ENCODE results near the gene SFTPD. TPM values are rescaled to one million over a fixed set of nuclear protein-coding genes. Genes with fewer than 3 reads are reported as not detected.

SFTPD gene
- total RNA-seq, 1 donor = 0.36 TPM

GRCh38 chr10:79939969-79940368 is 8.9 kb downstream of the SFTPD start:
- H2AFZ ChIP-seq (ENCODE audit: low read length) = no peak overlapping the region
- H3K79me2 ChIP-seq (ENCODE audit: insufficient read depth, low read length) = no peaks in the 10 kb centered on the region
- no peak overlapping the region for H3K27ac ChIP-seq (ENCODE audit: low read depth, low read length)
- no peak for TF ChIP-seq CTCF (IDR thresholded peaks at IDR 0.05; ENCODE audit: extremely low read depth, low read depth, low read length)
- no peak overlapping the region for H3K4me3 ChIP-seq (ENCODE audit: insufficient read depth, low read length)
- H3K4me2 ChIP-seq (ENCODE audit: insufficient read depth, low read length) = no peak overlapping the region
- H4K20me1 ChIP-seq (ENCODE audit: insufficient read depth, low read length) = no peaks in the 10 kb centered on the region
- no peaks in the 10 kb centered on the region for H3K9me3 ChIP-seq (ENCODE audit: low read depth, low read length)
- no peak for DNase-seq (ENCODE audit: insufficient read length, low spot score, missing footprints)
- no peaks in the 10 kb centered on the region for H3K4me1 ChIP-seq (ENCODE audit: insufficient read depth, low read length)
- no peaks in the 10 kb centered on the region for H3K36me3 ChIP-seq (ENCODE audit: insufficient read depth, low read length)
- peaks cover 6% of the 10 kb centered on the region for H3K27me3 ChIP-seq (ENCODE audit: insufficient read depth, low read length)

GRCh38 chr10:79938728-79939406 is 10.0 kb downstream of the SFTPD start:
- Histone ChIP-seq H3K27me3 (ENCODE audit: insufficient read depth, low read length) (no peaks in the 10 kb centered on the region), H3K4me3 (ENCODE audit: insufficient read depth, low read length) (no peak overlapping the region), H3K4me1 (ENCODE audit: insufficient read depth, low read length) (no peaks in the 10 kb centered on the region), H3K27ac (ENCODE audit: low read depth, low read length) (no peak overlapping the region), H3K9me3 (ENCODE audit: low read depth, low read length) (no peaks in the 10 kb centered on the region), H2AFZ (ENCODE audit: low read length) (no peak overlapping the region), H4K20me1 (ENCODE audit: insufficient read depth, low read length) (no peaks in the 10 kb centered on the region), H3K79me2 (ENCODE audit: insufficient read depth, low read length) (no peaks in the 10 kb centered on the region), H3K36me3 (ENCODE audit: insufficient read depth, low read length) (no peaks in the 10 kb centered on the region), H3K4me2 (ENCODE audit: insufficient read depth, low read length) (no peak overlapping the region)
- no peak for TF ChIP-seq CTCF (IDR thresholded peaks at IDR 0.05; ENCODE audit: extremely low read depth, low read depth, low read length)
- no peak for DNase-seq (ENCODE audit: insufficient read length, low spot score, missing footprints)

- Histone ChIP-seq H3K36me3 (ENCODE audit: insufficient read depth, low read length) (no peaks in the 10 kb centered on the region), H3K4me1 (ENCODE audit: insufficient read depth, low read length) (no peaks in the 10 kb centered on the region), H3K27me3 (ENCODE audit: insufficient read depth, low read length) (no peaks in the 10 kb centered on the region), H3K9me3 (ENCODE audit: low read depth, low read length) (no peaks in the 10 kb centered on the region), H2AFZ (ENCODE audit: low read length) (no peak overlapping the region), H3K4me3 (ENCODE audit: insufficient read depth, low read length) (no peak overlapping the region), H3K27ac (ENCODE audit: low read depth, low read length) (no peak overlapping the region), H4K20me1 (ENCODE audit: insufficient read depth, low read length) (no peaks in the 10 kb centered on the region), H3K4me2 (ENCODE audit: insufficient read depth, low read length) (no peak overlapping the region), H3K79me2 (ENCODE audit: insufficient read depth, low read length) (no peaks in the 10 kb centered on the region)
- DNase-seq (ENCODE audit: insufficient read length, low spot score, missing footprints) = no peak
- TF ChIP-seq CTCF (IDR thresholded peaks at IDR 0.05; ENCODE audit: extremely low read depth, low read depth, low read length) = no peak
These were observed 11.2 kb downstream of the SFTPD start for GRCh38 chr10:79937701-79938151.

GRCh38 chr10:79936625-79937615 is 12.0 kb downstream of the SFTPD start:
- Histone ChIP-seq H3K4me3 (ENCODE audit: insufficient read depth, low read length) (no peak overlapping the region), H4K20me1 (ENCODE audit: insufficient read depth, low read length) (no peaks in the 10 kb centered on the region), H3K4me1 (ENCODE audit: insufficient read depth, low read length) (no peaks in the 10 kb centered on the region), H3K27me3 (ENCODE audit: insufficient read depth, low read length) (no peaks in the 10 kb centered on the region), H3K4me2 (ENCODE audit: insufficient read depth, low read length) (no peak overlapping the region), H3K79me2 (ENCODE audit: insufficient read depth, low read length) (no peaks in the 10 kb centered on the region), H3K27ac (ENCODE audit: low read depth, low read length) (no peak overlapping the region), H3K36me3 (ENCODE audit: insufficient read depth, low read length) (no peaks in the 10 kb centered on the region), H2AFZ (ENCODE audit: low read length) (no peak overlapping the region), H3K9me3 (ENCODE audit: low read depth, low read length) (no peaks in the 10 kb centered on the region)
- TF ChIP-seq CTCF (IDR thresholded peaks at IDR 0.05; ENCODE audit: extremely low read depth, low read depth, low read length) = no peak
- no peak for DNase-seq (ENCODE audit: insufficient read length, low spot score, missing footprints)
